SJSA1 (cell line): ENCODE data around the gene CFAP45. TPM values are rescaled to one million over a fixed set of nuclear protein-coding genes. Genes with fewer than 3 reads are reported as not detected.
A peak's percentile ranks its signal among the peaks of the same experiment; 100 is the strongest.

Source experiments
- DNase-seq, 2 experiments: peaks; one replicate each; pipeline ENCODE4 v3.0.0-alpha.2; 2015 to 2020; ENCODE audit warnings: low spot score in 2 of 2, low read depth in 1 of 2
- H3K27ac ChIP-seq: fragments of 250-450 bp; sonication (Bioruptor Pico); 2 replicates; pipeline ENCODE4 v1.5.1; 2020; ENCODE audit warnings: mild to moderate bottlenecking, moderate library complexity
- H3K27me3 ChIP-seq: fragments of 250-450 bp; sonication (Bioruptor Pico); replicated peaks from 2 replicates; pipeline ENCODE4 v1.5.1; 2020; ENCODE audit warnings: mild to moderate bottlenecking, moderate library complexity
- H3K36me3 ChIP-seq: fragments of 250-450 bp; sonication (Bioruptor Pico); 2 replicates; pipeline ENCODE4 v1.5.1; 2020; ENCODE audit warnings: mild to moderate bottlenecking
- H3K4me1 ChIP-seq: fragments of 250-450 bp; sonication (Bioruptor Pico); replicated peaks from 2 replicates; pipeline ENCODE4 v1.6.1; 2021; ENCODE audit warnings: mild to moderate bottlenecking
- H3K4me3 ChIP-seq: fragments of 250-450 bp; sonication (Bioruptor Pico); 2 replicates; pipeline ENCODE4 v1.5.1; 2020; ENCODE audit warnings: mild to moderate bottlenecking
- H3K9me3 ChIP-seq: fragments of 250-450 bp; sonication (Bioruptor Pico); replicated peaks from 2 replicates; pipeline ENCODE4 v1.5.1; 2020; ENCODE audit warnings: mild to moderate bottlenecking
- total RNA-seq: library from RNA; depleted of rRNA; stranded (reverse); fragments of >200 nt; shearing (Covaris generic); gene quantifications from 2 replicates; pipeline ENCODE4 v1.2.3, GENCODE V29; 2014; rRNA removed

Gene CFAP45, protein sequence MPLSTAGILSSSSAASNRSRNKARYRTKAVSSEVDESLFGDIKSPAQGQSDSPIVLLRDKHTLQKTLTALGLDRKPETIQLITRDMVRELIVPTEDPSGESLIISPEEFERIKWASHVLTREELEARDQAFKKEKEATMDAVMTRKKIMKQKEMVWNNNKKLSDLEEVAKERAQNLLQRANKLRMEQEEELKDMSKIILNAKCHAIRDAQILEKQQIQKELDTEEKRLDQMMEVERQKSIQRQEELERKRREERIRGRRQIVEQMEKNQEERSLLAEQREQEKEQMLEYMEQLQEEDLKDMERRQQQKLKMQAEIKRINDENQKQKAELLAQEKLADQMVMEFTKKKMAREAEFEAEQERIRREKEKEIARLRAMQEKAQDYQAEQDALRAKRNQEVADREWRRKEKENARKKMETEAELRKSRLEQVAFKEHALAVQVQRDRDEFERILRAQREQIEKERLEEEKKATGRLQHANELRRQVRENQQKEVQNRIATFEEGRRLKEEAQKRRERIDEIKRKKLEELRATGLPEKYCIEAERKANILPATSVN
- total RNA-seq, result 0.61 TPM in 1 of 2 replicates, not detected in the other

DNA sequence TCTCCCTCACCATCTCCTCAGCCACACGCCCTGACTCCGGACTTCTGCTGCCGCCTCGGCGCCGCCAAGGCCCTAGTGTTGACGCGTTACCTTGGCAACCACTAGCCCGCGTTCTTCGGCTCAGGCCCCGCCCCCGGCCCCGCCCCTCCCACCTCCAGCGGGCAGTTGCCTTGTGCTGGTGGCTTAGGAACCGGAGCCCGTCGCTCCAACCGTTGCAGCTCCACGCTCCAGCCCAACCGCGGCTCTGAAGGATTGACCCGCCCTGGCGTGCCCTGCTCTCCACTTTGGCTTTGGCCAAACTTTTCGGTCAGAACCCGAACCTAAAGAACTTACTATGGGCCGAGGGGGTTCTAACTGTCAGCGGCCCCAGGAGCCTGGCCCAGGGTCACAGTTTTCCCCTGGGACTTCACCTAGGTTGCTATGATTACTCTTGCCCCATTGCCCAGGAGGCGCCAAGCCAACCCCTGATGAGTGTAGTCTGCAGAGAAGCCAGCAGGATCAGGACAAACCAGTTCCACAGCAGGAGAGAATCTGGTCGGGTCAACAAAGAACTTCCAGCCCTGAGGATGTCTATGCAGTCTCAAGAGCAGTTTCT is at the start of gene CFAP45:
Gene CFAP45 (minus strand): TSS at position 80 of the 595 bp plus-strand sequence. CDS start 67 bp downstream, at position 13.
- no peak within 1 kb of the TSS for H3K4me3 ChIP-seq
- no peak within 1 kb of the TSS for H3K27ac ChIP-seq
- H3K9me3 ChIP-seq, result no peaks in the 10 kb centered on the region
- H3K36me3 ChIP-seq, result no peaks in the 10 kb centered on the region
- no peaks in the 10 kb centered on the region for H3K4me1 ChIP-seq
- DNase-seq, result no peak
- H3K27me3 ChIP-seq, result no peaks in the 10 kb centered on the region

DNA sequence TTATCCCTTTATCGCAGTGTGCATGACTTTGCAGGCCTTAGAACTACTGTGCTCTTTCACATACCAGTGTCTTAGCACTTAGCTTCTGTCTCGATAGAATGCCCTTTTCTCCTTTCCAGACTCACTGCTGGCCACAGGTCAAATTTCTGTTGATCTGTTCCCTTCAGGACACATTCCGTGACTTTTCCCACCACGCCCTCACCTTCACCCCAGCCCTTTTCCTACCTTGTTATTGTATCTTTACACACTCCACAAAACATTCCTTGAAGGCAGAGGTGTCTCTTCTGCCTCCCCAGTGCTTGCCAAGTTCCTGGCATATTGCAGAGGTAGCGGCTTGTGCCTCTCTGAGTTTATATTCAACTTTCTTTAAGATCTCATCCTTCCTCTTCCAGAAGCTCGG is 49.2 kb upstream of the CFAP45 start:
- no peaks in the 10 kb centered on the region for H3K36me3 ChIP-seq

DNA sequence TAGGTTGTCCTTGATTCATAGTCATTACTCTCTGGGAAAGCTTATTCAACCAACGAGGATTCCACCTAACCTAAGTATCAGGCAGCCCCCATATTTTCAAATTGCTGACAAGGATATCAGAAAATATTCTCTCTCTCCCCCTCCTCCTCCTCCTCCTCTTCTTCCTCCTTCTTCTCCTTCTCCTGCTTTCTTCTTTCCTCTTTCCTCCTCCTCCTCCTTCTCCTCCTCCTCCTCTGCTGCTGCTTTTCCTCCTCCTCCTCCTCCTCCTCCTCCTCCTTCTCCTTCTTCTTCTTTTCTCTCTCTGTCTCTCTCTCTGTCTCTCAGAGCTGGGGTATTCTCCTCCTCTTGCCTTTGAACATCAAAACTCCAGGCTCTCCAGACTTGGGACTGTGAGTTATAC is 48.0 kb upstream of the CFAP45 start:
- H3K4me3 ChIP-seq, result no peak overlapping the region
- H3K4me1 ChIP-seq, result peaks cover 7% of the 10 kb centered on the region
- no peaks in the 10 kb centered on the region for H3K36me3 ChIP-seq
- no peak for DNase-seq
- no peak overlapping the region for H3K27ac ChIP-seq
- no peaks in the 10 kb centered on the region for H3K9me3 ChIP-seq
- H3K27me3 ChIP-seq, result peaks cover 34% of the 10 kb centered on the region

More for the DNA sequence above, 49.2 kb upstream of the CFAP45 start:
- no peak overlapping the region for H3K27ac ChIP-seq
- H3K4me3 ChIP-seq, result no peak overlapping the region
- DNase-seq, result no peak
- peaks cover 7% of the 10 kb centered on the region for H3K4me1 ChIP-seq
- H3K27me3 ChIP-seq, result peaks cover 30% of the 10 kb centered on the region
- no peaks in the 10 kb centered on the region for H3K9me3 ChIP-seq

DNA sequence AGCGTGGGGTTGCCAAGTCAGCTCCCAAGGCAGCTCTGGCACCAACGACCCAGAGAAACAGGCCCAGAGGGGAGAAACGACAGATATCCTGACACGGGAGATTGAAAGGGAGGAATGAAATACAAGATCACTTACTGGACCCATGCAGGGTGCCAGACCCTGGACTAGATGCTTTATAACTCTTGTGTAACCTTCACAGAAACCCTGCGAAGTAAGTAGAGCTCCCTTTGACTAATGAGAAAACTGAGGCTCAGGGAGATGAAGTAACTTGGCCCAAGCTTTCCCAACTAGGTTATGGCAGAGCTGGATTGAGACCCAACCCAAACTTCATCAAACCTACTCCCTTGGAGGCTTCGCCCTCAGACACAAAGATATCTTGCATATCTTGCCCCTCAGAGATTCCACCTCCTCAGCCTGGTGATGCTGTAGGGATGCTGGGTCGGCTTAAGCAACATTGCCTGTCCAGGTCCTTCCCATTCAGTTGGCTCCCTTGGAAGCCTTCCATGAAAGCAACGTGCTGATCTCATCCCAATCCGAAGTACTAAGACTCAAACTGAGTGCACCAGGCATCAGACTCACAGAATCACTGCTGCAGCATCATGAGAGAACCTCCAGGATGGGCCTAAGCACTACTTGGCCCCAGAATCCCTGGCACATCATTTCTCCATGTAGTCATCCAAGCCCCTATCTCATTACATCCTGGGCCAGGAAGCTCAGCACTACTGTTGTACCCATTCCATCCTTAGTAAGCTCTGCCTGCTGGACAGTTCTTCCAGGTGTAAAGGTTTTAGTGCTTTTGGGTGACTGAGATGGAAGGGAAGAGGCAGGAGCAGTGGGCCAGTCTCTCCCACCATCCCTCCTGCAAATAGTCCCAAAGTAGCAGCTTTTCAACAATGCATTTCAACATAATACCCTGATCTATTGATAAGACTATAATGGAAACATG is 46.5 kb upstream of the CFAP45 start:
- H3K4me3 ChIP-seq, result no peak overlapping the region

DNA sequence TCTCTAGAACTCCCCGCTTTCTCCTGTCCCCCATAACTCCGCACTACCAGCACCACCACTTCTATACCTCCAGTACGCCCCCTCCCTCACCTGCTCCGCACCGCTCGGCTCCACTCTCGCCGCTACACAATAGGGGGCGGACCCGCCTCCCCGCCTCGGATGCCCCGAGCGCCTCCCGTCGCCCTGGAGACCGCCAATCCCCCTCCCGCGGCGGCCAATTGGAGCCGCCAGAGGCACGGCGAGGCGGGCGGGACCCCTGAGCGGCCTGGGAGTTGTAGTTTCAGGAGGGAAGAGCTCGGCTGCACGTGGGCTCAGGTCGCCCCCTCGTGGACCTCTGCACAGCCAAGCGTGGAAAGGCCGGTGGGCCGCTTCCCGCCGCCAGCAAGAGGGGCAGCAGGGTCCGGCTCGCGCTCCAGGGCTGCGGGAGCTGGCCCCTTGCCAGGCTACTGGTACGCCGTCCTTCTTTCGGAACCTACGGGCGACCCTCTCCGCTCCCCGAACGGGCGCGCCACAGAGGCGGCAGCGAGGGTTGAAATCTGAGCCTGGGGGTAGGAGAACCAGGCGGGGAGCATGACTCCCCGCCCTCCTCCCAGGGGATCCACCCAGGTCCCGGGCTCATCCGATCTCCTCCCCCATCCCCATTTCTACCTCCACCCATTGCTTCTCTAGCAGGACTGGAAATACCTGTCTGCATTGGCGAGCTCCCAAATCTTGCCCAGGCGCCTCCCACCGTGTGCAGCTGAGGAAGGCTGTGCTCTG is 45.7 kb upstream of the CFAP45 start, which contains the start of gene IGSF9:
Gene IGSF9 (minus strand): TSS at position 131 of the 759 bp plus-strand sequence. CDS start 2,159 bp downstream, outside the sequence.
- Histone ChIP-seq H3K27ac (no peak within 1 kb of the TSS), H3K36me3 (no peaks in the 10 kb centered on the region), H3K4me3 (no peak within 1 kb of the TSS), H3K27me3 (peaks cover 47% of the 10 kb centered on the region), H3K4me1 (peaks cover 7% of the 10 kb centered on the region), H3K9me3 (no peaks in the 10 kb centered on the region)
- DNase-seq, result peak; percentile 58 to 76

More for the DNA sequence above, 46.5 kb upstream of the CFAP45 start:
- Histone ChIP-seq H3K27ac (no peak overlapping the region), H3K9me3 (no peaks in the 10 kb centered on the region), H3K27me3 (peaks cover 42% of the 10 kb centered on the region), H3K4me1 (peaks cover 7% of the 10 kb centered on the region), H3K36me3 (no peaks in the 10 kb centered on the region)
- DNase-seq, result no peak

DNA sequence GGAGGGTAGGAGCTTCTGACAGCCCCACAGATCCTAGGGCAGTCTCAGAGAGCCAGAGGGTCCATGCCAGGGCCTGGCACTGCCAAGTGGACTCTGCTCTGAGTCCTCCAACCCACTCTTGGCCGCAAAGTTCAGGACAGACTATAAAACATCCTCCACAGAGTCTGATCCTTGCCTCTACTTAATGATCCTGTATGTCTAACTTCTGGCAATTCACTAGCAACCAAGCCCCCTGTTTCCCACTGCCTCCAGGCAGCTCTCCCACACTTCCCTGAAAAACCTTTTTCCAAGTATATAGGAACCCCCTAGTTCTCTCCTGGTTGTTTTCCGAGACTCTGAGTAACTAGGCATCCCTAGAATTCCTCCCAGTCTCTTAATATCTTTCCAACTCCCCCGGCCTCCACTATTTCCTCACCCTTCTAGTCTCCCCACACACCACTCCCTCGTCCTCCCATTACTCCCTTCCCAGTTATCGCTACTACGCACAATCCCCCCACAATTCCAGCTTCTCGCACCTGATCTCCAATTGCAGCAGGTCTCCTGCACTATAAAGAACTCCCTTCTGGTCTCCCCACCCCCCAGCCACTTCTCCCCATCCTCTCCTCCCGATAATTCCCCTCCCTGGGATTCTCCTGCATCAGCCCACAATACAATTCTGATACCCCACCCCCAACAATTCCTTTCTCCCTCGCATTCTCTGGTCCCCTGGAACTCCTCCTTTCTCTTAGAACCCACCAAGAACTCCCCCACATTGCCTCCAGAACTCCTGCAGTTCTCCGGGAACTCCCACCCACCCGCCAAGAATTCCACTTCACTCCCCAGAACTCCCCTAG is 44.9 kb upstream of the CFAP45 start:
- peaks cover 51% of the 10 kb centered on the region for H3K27me3 ChIP-seq
- no peak overlapping the region for H3K4me3 ChIP-seq
- peaks cover 7% of the 10 kb centered on the region for H3K4me1 ChIP-seq
- H3K27ac ChIP-seq, result no peak overlapping the region
- no peaks in the 10 kb centered on the region for H3K9me3 ChIP-seq
- no peak for DNase-seq
- H3K36me3 ChIP-seq, result no peaks in the 10 kb centered on the region

DNA sequence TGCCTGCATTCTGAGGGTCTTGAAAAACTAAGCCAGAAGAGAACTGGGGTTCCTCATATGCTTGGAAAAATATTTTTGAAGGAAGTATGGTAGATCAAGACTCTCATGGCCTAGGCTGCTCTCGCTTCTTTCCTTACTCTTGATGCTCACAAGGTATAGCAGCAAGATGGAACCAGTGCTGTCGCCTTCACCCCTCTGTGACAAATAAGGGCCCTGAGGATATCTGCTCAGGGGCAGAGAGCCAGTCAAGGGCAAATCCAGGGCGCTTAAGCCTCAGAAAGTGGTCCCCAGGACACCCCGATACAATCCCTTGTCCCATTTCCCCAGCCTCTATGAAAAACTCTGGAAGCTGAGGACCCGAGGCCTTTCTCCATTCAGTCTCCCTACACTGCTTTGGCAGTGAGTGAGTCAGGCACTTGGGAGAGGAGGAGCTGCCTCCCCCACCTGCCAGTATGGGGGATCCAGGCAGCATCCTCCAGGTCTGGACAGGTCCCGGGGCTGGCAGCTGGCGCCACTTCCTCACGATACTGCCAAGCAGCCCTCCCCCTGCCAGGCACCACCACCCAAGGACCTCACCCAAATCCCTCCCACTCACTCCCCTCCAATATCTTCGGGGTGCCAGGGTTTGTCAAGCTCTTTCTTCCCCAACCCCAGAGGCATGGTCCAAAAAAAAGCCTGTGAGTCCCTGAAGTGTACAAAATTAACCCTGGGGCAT is 44.1 kb upstream of the CFAP45 start:
- DNase-seq, result no peak
- Histone ChIP-seq H3K27me3 (peaks cover 58% of the 10 kb centered on the region), H3K36me3 (no peaks in the 10 kb centered on the region), H3K4me1 (peaks cover 7% of the 10 kb centered on the region), H3K9me3 (no peaks in the 10 kb centered on the region), H3K27ac (no peak overlapping the region), H3K4me3 (no peak overlapping the region)

DNA sequence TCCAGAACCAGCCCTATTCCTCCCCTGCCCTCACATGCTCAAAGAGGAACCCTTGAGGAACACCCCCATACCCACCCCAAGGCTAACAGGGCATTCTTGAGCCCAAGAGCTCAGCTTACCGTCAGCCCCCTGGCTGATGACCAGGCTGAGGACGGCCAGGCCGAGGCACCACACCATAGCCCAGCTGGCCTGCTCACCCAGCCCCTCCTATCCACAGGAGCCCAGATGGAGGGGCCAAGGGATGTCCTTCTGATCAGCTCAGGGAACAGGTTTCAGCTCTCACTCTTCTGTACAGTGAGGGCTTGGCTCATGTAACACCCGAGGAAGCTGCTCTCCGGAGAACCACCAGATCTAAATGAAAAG is 43.3 kb upstream of the CFAP45 start:
- Histone ChIP-seq H3K4me3 (no peak overlapping the region), H3K27ac (no peak overlapping the region), H3K36me3 (no peaks in the 10 kb centered on the region), H3K4me1 (peaks cover 7% of the 10 kb centered on the region), H3K9me3 (no peaks in the 10 kb centered on the region), H3K27me3 (peaks cover 62% of the 10 kb centered on the region)
- no peak for DNase-seq

DNA sequence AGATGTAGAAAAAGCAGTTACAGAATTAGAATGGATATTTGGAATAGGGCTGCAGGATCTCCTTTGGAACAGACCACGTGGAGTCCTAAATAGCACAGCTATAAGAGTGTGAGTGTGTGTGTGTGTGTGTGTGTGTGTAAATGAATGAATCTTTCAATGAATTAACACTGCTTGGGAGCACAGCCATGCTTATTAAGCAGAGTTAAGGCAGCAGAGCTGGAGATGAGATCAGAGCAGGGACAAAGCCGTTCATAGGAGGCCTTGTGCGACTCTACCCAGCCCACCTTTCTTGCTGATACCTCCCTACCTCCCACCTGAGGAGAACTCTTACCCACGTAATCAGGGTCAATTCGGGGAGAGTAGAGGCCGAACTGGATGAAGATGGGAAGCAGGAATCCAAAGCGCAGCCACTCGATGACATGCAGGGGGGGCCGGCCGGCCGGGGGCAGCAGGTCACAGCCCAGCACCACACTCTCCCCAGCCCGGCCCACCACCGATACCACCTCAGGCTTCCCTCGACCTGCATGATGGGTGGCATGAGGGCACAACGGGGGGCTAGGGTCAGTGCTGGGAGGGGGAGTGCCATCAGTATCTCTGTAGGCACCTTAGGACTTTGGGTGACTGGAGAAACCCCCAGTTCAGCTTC is 42.8 kb upstream of the CFAP45 start:
- no peaks in the 10 kb centered on the region for H3K36me3 ChIP-seq

DNA sequence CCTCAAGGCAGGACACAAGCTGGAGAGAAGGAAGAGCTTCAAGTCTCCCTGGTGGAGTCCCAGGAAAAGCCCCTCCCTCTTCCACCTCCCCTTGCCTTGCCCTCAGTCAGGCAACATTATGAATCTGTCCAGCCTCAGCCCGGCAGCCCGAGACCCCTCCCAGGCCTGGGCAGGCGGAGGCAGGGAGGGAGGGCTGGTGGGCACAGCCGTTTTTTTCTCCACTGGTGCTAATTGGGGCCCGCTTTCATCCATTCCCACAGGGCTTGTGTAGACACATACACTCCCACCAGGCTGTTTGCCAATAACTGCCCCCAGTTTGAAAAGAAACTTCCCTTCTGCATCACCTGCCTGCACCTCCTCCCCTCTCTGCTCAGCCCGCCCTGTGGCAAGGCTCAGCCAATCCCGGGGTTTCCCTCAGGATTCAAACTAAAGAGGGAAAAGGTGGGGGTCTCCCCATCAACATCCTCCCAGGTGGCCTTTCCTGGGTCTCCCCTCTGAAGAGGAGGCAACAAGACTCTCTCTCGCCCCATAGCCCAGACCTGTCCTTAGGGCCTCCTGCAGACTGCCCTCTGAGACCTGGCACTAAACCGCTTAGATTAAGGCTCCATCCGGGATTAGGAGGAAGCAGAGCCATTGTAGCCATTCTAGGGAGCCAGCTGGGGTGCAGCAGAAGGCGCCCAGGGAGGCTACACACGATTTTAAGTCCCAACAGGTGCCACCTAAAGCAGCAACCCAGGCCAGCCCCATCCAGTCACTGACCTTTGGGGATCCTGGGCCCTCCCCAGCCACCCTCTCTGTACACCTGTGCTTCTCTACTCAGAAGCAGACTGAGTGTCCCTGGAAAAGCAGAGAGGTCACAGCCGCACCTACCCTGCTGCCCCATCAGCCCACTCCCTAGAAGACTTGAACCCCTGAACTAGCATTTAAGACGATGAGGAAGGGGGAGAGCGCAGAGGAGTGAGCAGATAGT is 41.9 kb upstream of the CFAP45 start:
- Histone ChIP-seq H3K27me3 (peaks cover 57% of the 10 kb centered on the region), H3K4me3 (no peak overlapping the region), H3K4me1 (peaks cover 7% of the 10 kb centered on the region), H3K36me3 (no peaks in the 10 kb centered on the region), H3K27ac (no peak overlapping the region), H3K9me3 (no peaks in the 10 kb centered on the region)
- DNase-seq, result no peak

More for the DNA sequence above, 42.8 kb upstream of the CFAP45 start:
- H3K27ac ChIP-seq, result no peak overlapping the region
- peaks cover 60% of the 10 kb centered on the region for H3K27me3 ChIP-seq
- H3K9me3 ChIP-seq, result no peaks in the 10 kb centered on the region
- DNase-seq, result no peak
- H3K4me1 ChIP-seq, result peaks cover 7% of the 10 kb centered on the region
- no peak overlapping the region for H3K4me3 ChIP-seq
